Islet of Langerhans (tissue), 1 donor: ENCODE results near the gene BLNK.
"Not testable (repeated sequence)": the region's sequence is repeated elsewhere in the genome, so short reads cannot be mapped to it uniquely, and the experiment has no call there.

Source experiments
- FAIRE-seq: peaks from one replicate; lab custom pipeline; 2011; peaks lifted over from hg19 to GRCh38; lab: Jason Lieb, UNC

Gene BLNK

GRCh38 chr10:96271016-96271815 is at the start of gene BLNK:
Gene BLNK, minus strand, starts transcription at chr10:96271569. Its CDS starts 171 bp downstream, at chr10:96271398.
- FAIRE-seq = peak; percentile 90

DNA sequence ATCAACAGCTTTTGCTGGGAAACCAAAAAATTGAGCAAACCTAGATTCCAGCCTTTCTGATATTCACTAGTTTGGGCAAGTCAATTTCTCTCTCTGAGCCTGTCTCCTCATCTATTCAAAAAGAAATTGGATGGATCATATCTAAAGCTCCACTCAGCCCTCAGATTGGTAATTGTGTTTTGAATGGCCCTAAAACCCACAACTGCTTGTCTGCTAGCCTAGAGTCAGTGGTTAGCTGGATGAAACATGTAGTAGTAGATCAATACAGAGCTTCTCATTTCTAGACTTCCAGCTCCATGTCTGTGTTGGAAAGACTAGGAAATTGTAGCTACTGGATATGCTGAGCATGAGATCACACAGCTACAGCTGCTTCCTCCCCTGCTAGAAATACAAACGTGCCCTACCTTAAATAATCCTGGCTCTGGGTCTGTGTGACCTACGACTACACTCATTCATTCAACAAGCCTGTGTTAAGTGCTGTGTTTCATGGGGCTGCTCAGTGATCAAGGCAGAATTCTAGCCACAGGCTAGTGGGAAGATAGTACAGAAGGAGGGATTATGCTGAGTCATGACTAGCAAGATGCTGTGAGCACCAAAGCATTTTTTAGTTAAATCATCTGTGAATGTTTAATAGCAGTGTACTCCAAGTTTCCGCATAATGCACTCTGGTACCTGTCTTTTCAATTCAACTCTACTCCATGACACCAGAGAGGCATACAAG is 48.5 kb upstream of the BLNK start:
- peak; percentile 64 for FAIRE-seq

- FAIRE-seq = no peak
These were observed 45.9 kb upstream of the BLNK start for GRCh38 chr10:96317067-96317833.

- FAIRE-seq = no peak
These were observed 42.0 kb upstream of the BLNK start for GRCh38 chr10:96313344-96313743.

GRCh38 chr10:96311180-96311715 is 39.9 kb upstream of the BLNK start:
- no peak for FAIRE-seq

DNA sequence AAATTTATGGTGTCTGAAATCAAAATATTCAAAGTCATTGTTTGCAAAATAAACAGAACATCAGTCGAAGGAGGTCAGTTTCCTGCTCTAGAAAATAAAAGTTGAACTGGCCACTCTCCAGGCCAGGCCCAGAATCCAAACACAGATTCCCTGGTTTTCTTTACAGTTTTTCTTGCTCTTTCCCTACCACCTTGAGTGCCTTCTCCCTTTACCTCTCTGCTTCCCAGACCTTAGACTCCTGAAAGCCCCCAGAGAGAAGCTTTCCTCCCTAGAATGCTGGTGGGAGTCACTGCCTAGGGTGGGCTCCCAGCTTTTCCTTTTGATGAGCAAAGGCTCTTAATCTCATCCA is 38.9 kb upstream of the BLNK start:
- no peak for FAIRE-seq

DNA sequence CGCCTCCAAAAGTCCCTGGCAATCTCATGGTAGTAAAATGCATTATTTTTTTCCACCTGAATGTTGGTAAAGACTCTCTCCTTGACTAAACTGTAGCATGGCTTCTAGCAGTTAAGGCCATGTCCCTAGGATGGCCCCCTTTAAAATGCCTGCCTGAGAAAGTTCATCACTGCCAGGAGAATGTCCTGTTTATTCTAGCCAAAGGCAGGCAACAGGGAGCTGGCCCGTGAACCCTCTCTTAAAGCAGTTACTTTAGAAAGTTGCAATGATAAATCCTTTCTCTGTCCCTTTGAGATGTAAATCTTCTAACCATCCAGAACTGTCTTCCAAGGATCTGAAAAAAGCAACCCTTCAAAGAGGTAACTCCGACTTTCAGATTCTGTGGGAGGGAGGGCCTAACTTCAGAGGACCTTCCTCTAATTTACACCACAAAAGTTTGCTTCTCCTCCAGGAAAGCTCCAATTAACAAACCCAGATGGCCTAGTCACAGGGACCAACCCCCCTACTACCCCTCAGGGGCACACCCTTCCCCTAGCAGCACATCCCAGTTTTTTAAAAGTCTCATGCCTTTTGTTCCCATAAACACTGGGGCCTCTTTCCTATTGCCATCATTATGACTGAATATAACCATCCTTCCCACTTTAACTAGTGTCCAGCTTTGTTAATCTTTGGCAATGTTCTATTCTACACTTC is 38.4 kb upstream of the BLNK start:
- no peak for FAIRE-seq

DNA sequence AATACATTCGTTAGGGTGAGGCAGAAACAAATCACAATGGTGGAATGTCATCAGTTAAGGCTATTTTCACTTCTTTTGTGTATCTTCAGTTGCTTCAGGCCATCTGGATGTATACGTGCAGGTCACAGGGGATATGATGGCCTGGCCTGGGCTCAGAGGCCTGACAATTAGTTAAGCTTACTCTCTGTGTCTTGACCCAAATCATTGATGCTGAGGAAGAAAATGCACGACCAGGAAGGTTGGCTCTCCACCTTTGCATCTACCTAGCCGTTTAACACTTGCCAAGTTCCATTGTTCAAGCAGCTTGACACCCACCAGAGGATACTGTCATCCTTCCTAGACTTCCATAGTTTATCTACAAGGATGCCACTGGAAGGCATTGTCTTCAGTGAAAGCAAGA is 37.5 kb upstream of the BLNK start:
- not testable (repeated sequence) for FAIRE-seq

DNA sequence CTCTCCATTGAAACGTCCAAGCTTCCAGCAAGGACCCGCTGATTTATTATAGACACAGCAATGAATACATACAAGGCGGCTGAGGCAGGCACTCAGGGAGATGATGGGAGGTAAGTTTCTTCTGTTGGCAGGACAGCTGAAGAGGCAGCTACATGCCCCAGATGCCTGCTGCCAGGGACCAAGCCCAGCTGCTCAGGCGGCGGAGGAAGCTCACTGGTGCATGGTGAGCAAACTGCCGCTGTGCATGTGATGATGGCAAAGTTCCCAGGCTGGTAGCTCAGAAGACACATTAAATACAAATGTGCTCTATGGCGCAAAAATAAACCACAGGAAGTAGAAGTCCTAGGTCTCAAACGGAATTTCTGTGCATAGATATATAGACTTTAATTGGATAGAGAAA is 35.1 kb upstream of the BLNK start:
- FAIRE-seq = peak; percentile 61

GRCh38 chr10:96305019-96305418 is 33.6 kb upstream of the BLNK start:
- FAIRE-seq = no peak

DNA sequence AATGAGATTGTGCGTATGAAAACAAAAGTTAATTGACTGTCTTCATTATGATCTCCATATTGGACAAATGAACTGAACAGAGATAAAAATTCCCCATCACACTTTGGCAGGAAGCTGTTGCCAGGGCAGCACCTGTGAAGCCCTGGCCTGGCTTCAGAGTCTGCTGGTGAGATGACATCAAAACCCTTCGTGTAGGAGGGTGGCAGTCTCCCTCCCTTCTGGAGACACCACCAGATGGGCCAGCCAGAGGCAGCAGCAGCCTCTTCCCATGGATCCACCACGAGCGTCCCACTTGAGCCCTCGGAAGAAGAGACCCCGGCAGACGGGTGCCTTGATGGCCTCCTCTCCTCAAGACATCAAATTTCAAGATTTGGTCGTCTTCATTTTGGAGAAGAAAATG is 32.9 kb upstream of the BLNK start, which contains the start of gene DNTT:
Gene DNTT (plus strand): TSS at position 205 of the 400 bp plus-strand sequence. CDS start 64 bp downstream, at position 269.
- FAIRE-seq = no peak

DNA sequence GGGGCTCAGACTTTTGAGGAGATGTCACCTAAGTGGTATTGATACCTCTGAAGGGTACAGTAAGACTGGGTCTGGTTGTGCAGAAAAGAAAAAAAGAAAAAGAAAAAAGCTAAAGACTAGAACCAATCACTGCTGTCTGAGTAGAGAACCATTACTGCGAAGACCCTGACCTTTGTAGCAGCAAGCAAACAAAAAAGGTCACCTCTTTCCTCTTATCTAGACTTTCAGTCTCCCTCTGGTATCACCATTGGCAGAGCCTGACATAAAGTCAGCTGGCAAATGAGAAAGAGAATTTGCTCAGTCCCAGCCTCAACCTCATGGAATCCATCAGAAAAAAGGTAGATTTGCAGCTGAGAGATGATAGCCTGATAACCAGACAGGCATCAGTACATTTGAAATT is 30.2 kb upstream of the BLNK start:
- no peak for FAIRE-seq

DNA sequence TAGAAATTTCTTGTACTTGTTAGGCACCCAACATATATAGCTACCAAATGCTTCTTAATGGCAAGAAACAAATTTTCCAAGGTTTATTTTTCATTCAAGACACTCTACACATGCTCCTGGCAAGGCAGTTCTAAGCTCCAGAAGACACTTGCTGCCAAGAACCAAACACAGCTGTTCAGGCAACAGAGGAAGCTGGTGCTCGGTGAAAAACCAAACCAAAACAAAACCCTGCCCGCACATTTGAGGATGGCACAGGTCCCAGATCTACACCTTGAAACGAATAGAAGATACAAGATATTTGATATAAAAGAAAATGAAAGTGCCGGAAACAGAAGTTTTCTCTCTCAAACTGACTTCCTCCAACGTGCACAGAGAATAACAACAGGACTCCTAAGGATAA is 28.0 kb upstream of the BLNK start:
- FAIRE-seq = no peak

DNA sequence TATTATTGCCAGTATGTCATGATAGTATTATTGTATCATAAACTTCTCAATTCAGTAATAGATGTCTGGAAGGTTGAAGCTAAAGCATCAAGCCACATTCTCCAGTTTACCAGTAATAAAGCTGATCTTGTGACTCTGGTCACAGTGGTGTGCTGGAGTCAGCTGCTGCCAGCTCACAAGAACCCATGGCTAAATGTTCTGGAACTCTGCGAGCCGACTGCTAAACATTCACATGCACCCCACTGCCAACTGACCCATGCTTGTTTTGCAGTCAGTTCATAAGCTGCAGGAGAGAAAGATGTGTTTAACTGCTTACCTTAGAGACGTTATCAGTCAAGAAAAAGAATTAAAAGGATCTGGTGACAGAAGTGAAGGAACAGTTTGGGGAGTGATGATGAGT is 27.0 kb upstream of the BLNK start:
- no peak for FAIRE-seq

GRCh38 chr10:96297486-96297885 is 26.1 kb upstream of the BLNK start:
- FAIRE-seq = no peak

DNA sequence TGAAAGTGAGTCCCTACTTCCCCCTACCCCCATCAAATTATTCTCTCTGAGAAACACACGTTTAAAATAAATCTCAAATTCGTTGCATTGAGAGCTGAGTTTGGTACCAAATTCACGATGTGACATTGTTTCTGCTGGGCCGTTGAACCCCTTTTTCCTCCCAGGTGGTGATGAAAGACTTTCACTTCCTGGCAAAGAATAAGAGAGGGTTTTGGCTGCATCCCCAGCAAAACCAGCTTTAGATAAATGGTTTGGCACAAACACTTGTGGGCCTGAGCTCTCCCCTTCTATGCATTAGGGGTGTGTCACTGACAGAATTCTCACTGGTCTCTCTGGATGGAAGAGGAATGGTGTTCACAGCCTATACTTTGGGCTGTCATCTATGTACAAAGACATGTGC is 24.1 kb upstream of the BLNK start:
- FAIRE-seq = no peak

GRCh38 chr10:96292971-96293920 is 21.9 kb upstream of the BLNK start:
- peak; percentile 95 for FAIRE-seq

DNA sequence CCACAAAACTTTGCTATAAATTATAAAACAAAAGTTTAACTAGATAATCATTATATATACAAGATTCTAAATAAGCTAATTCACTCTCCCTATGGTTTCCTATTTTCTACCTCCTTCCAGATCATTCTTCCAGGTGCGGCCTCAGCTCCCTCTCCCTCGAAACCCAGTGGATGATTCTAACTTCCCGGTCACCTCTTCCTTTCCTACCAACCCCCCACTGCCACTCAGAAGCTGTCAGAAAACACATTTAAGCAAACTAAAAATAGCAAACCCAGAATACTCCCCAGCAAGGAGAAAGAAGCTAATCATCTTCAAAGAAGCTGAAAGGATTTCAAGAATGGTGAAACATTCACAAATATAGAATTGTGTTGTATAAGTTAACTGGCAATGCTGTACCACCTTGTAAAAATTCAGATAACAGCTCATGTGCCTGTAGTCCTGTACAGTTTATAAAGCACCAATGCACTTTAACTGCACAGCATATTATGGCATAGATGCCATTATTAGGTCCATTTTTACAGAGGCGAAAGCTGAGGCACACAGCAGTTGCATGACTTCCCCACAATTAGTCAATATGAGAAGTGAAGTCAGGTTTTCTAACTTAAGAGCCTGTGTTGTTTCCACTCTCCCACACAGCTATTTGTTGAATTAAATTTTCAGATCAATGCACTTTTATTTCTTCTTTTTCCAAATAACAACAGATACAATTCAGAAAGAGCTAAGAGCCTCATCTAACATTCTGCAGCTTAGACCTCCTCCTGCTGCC is 19.2 kb upstream of the BLNK start:
- FAIRE-seq = no peak

DNA sequence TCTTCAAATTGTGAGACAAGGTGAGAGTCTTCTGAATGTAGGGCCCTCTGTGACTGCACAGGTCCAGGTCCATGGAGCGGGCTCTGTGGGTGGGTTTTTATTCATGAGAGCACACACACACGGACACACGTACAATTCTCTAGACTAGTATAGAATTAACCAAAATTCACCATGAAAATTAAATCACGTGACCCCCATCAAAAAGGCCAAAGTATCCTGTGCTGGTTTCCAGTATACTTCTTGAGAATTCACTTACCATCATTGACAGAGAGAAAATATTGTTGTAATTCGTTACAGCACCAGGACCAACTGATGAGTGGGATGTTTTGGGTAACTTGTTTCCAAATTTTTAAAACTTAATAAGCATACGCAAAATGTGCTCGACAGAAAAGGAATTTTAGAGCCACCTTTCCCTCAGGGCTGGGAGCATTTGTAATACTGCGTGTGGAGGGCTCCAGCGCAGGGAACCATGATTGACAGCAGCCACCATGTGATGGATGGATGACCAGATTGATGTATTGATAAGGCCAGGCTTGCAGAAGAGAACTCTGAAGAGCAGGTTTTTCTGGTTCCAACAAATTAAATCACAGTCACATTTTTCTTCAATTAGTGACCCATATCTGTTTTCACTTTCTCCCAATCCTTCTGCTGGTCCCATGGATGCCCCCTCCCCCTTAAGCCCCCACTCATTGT is 18.0 kb upstream of the BLNK start:
- no peak for FAIRE-seq
